Fibroblast of gingiva (primary cell): ENCODE data around the gene NKX6-1.

Source experiments
- DNase-seq: peaks from one replicate; pipeline ENCODE4 v3.0.0-alpha.2; 2011; ENCODE audit warnings: low read depth

NKX6-1 gene

GRCh38 chr4:84477738-84478137 is 21.4 kb downstream of the NKX6-1 start:
- no peak for DNase-seq

DNA sequence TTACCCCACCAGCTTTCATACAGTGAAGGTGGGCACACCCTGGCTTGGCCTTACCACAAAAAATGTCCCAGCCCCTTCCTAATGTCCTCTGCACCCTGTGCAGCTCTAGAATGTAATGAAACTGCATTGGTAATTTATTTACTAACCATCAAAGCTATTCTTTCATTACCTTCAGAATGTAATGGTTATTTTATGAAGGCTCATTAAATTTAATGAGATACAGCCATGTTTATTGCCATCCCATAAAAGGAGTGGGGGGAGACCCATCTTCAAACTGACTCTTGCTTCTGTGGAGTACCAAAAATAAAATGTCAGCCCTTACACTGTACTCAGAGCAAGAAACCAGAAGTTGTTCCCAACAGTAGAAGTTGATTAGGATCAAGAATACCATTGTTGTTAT is 25.0 kb downstream of the NKX6-1 start:
- DNase-seq = no peak

GRCh38 chr4:84472154-84472553 is 26.9 kb downstream of the NKX6-1 start:
- no peak for DNase-seq

- no peak for DNase-seq
Measured at GRCh38 chr4:84470204-84470785, 28.8 kb downstream of the NKX6-1 start.

DNA sequence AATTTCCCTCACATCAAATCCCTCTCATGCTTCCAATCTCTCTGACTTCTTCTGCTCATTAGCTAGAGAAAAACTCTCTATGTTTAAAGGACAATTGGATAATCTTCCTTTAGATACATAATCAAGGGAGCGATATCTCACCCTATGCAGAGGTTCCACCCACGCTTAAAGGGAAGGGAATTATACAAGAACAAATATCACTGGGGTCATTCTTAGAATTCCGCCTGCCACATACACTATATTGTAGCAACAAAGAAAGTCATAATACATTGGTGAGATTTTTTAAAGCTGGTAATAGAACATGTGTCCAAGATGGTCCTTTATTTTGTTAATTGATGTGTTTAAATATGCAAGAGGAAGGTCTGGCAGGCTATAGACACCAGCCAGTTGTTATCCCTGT is 31.5 kb downstream of the NKX6-1 start:
- DNase-seq = no peak

DNA sequence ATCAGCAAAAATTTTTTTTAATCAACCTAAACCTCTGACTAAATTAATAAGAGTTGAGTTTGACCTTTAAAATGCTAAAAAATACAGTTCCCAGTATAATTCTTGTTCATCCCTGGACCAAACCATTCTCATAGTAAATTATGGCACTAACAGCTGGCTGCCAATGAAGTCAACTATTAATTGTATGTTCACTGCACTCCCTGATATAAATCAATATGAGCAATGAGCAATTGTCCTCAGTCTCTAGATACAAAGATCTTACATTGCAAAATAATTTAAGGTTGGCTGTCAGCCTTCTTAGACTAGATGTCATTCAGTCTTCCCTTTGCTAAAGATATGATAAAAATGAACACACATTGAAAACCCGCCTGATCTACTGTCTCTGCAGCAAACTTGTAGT is 39.3 kb downstream of the NKX6-1 start:
- no peak for DNase-seq

DNA sequence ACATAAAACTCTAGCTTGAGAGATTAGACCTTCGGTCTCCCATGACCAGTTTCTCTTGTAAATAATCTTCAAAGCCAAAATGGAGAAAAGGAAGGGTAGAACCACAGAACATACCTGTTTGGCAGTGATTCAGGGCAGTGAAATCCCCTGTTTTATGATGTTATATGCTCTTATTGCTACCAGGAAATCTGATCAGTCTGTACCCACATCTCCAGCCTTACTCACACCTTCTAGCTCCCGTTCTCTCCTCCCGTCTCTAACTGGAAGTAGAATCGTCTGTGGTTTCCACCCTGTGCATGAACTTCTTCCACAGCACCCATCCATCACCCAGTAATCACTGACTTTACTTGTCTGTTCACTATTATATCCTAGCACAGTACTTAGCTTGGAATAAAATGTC is 42.9 kb downstream of the NKX6-1 start:
- no peak for DNase-seq

DNA sequence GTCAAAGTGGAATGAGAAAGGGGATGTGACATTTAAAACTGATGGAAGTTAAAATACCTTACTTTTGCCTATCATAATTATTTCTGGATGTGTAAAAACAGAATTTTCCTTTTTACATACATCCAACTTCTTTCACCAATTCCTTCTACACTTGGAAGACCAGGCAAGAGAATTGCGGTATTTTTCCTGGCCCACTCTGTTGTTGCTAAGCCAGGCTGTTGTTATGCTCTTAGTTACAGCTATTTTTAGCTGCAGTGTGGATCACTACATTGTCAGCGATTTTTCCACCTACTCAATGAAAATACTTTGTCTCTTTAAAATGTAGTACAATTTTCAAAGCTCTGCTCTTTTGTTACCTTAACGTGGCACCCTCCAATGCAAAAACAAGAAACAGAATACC is 43.4 kb downstream of the NKX6-1 start:
- DNase-seq = no peak

GRCh38 chr4:84451546-84451945 is 47.5 kb downstream of the NKX6-1 start:
- DNase-seq = no peak

DNA sequence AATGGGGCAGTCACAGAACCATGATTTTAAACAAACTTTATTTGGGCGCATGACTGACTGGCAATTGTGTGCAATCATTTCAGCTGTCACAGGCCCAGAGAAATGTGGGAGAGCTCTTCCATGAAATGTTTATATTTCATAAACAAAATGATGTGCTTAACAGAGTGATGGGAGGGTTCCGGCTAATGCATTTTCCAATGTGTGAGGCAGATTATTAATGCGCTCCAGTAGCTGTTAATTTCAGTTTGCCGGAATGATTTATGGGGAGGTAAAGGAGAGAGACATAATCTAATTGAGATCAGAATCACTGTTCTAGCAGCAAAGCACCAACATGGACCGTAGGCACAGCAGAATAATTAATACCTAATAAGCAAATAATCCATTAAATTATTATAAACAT is 55.6 kb downstream of the NKX6-1 start:
- DNase-seq = no peak

GRCh38 chr4:84442778-84443177 is 56.3 kb downstream of the NKX6-1 start:
- DNase-seq = no peak
